Measurements from ENCODE around the gene NT5C3B. TPM values are rescaled to one million over a fixed set of nuclear protein-coding genes. Genes with fewer than 3 reads are reported as not detected.
A peak's percentile ranks its signal among the peaks of the same experiment; 100 is the strongest.

The NT5C3B gene
- total and polyA plus RNA-seq, 12 donors: 36.2 to 121 (median 50.7) TPM

DNA sequence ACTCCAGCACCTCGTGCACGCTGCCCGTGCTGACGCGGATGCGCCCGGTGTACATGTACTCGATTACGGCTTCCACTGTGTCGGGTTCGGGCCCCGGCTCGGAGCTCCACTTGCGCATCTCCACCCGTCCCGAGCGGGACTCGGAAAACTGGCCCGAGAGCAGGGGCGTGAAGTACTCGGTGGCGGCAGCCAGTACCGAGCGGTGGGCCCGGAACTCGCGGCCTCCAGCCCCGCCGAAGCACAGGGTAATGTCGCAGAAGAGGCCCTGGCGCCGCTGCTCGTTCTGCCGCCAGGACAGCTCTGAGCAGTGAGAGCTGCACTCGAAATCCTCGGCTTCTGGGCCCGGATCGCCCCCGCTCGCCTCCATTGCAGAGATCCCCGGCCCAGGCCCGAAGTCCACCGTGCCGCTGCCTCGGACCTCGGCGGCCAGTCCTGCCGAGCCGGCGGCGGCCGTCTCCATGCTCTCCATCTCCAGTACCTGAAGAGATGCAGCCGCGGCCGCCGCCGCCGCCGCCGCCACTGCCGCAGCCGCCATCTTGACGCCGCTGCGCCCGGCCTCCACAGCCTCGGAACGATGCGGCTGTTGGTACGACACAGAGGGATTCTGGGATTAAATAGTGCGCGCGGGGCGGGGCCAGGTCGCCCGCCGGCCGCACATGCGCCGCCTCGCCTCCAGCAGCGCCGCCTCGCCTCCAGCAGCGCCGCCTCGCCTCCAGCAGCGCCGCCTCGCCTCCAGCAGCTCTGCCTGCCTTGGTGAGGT is 29.0 kb upstream of the NT5C3B start, which contains the start of gene KLHL11:
KLHL11 (minus strand) TSS at position 588 of the 760 bp plus-strand sequence; CDS start at position 535, 53 bp downstream.
- H3K9me3 ChIP-seq (replicated peaks in 1 of 3): no peaks in the 10 kb centered on the region
- 0% methylated on average over 6 to 90 of the region's 90 CpGs for WGBS, 4 donors

GRCh38 chr17:41864498-41864835 is 28.4 kb upstream of the NT5C3B start:
- intact Hi-C loops (cut with DNase I): no loop called here
- H3K9me3 ChIP-seq (replicated peaks in 1 of 3): no peaks in the 10 kb centered on the region
- WGBS, 4 donors: 1% methylated on average over 23 to 25 of the region's 25 CpGs
- DNase-seq: peak in 2 of 7 donors; percentile 58 to 80
- peak overlapping the region in 4 of 5 donors; percentile 89 to 94 (median 92) for H3K27ac ChIP-seq
- H3K4me1 ChIP-seq (replicated peaks in 1 of 2): peaks cover 6 to 38% of the 10 kb centered on the region in 2 donors
- peak overlapping the region; percentile 76 to 92 (median 85) for H3K4me3 ChIP-seq
- no peaks in the 10 kb centered on the region for H3K27me3 ChIP-seq
- H3K36me3 ChIP-seq (replicated peaks in 1 of 2): peaks cover 0 to 21% of the 10 kb centered on the region in 2 donors
- TF ChIP-seq, protein P1, sequence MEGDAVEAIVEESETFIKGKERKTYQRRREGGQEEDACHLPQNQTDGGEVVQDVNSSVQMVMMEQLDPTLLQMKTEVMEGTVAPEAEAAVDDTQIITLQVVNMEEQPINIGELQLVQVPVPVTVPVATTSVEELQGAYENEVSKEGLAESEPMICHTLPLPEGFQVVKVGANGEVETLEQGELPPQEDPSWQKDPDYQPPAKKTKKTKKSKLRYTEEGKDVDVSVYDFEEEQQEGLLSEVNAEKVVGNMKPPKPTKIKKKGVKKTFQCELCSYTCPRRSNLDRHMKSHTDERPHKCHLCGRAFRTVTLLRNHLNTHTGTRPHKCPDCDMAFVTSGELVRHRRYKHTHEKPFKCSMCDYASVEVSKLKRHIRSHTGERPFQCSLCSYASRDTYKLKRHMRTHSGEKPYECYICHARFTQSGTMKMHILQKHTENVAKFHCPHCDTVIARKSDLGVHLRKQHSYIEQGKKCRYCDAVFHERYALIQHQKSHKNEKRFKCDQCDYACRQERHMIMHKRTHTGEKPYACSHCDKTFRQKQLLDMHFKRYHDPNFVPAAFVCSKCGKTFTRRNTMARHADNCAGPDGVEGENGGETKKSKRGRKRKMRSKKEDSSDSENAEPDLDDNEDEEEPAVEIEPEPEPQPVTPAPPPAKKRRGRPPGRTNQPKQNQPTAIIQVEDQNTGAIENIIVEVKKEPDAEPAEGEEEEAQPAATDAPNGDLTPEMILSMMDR (IDR thresholded peaks at IDR 0.05): no peak
- no peak for TF ChIP-seq POLR2A (IDR thresholded peaks at IDR 0.05)

More for the DNA sequence above, 29.0 kb upstream of the NT5C3B start, which contains the start of gene KLHL11:
- TF ChIP-seq POLR2A (IDR thresholded peaks at IDR 0.05): peak; percentile 92 to 97
- TF ChIP-seq, protein P1 (IDR thresholded peaks at IDR 0.05): peak in 1 of 6 experiments; percentile 10
- Histone ChIP-seq H3K4me1 (replicated peaks in 1 of 2) (peaks cover 6 to 33% of the 10 kb centered on the region in 2 donors), H3K36me3 (replicated peaks in 1 of 2) (peaks cover 0 to 26% of the 10 kb centered on the region in 2 donors), H3K27ac (peak within 1 kb of the TSS; percentile 72 to 94 (median 91)), H3K4me3 (peak within 1 kb of the TSS; percentile 76 to 92 (median 85)), H3K27me3 (no peaks in the 10 kb centered on the region)
- intact Hi-C loops (cut with DNase I): no loop called here
- DNase-seq: peak; percentile 86 to 94 (median 90)

GRCh38 chr17:41863074-41863848 is 27.2 kb upstream of the NT5C3B start:
- 62 to 74% (median 64%) methylated on average over 18 of the region's 18 CpGs for WGBS, 4 donors

More at GRCh38 chr17:41863074-41863848, 27.2 kb upstream of the NT5C3B start:
- H3K36me3 ChIP-seq (replicated peaks in 1 of 2): peaks cover 0 to 11% of the 10 kb centered on the region in 2 donors
- no peak for TF ChIP-seq POLR2A (IDR thresholded peaks at IDR 0.05)
- TF ChIP-seq, protein P1 (IDR thresholded peaks at IDR 0.05): no peak
- peaks cover 6 to 38% of the 10 kb centered on the region in 2 donors for H3K4me1 ChIP-seq (replicated peaks in 1 of 2)
- H3K27ac ChIP-seq: no peak overlapping the region
- intact Hi-C loops (cut with DNase I): no loop called here
- no peaks in the 10 kb centered on the region for H3K27me3 ChIP-seq
- DNase-seq: no peak
- no peaks in the 10 kb centered on the region for H3K9me3 ChIP-seq (replicated peaks in 1 of 3)
- H3K4me3 ChIP-seq: peak overlapping the region in 1 of 4 donors; percentile 76
